ENCODE data around the gene GHR.

GHR gene

GRCh38 chr5:42461507-42461906 lies 38.3 kb downstream of the GHR start:
- in situ Hi-C loops (cut with MboI; ENCODE audit: low sequenced_read_pairs): no loop called here

GRCh38 chr5:42462083-42462482 lies 38.8 kb downstream of the GHR start:
- in situ Hi-C loops (cut with MboI; ENCODE audit: low sequenced_read_pairs): no loop called here

- in situ Hi-C loops (cut with MboI; ENCODE audit: low sequenced_read_pairs): no loop called here
Observed at GRCh38 chr5:42467572-42467971, 44.3 kb downstream of the GHR start.

GRCh38 chr5:42467981-42468524 lies 44.8 kb downstream of the GHR start:
- in situ Hi-C loops (cut with MboI; ENCODE audit: low sequenced_read_pairs): no loop called here

GRCh38 chr5:42483472-42484154 lies 60.4 kb downstream of the GHR start:
- in situ Hi-C loops (cut with MboI; ENCODE audit: low sequenced_read_pairs): no loop called here

- in situ Hi-C loops (cut with MboI; ENCODE audit: low sequenced_read_pairs): no loop called here
Observed at GRCh38 chr5:42487077-42487476, 63.8 kb downstream of the GHR start.

GRCh38 chr5:42487821-42488220 lies 64.6 kb downstream of the GHR start:
- in situ Hi-C loops (cut with MboI; ENCODE audit: low sequenced_read_pairs): no loop called here

- in situ Hi-C loops (cut with MboI; ENCODE audit: low sequenced_read_pairs): no loop called here
Observed at GRCh38 chr5:42490831-42491230, 67.6 kb downstream of the GHR start.

GRCh38 chr5:42491699-42492098 lies 68.5 kb downstream of the GHR start:
- in situ Hi-C loops (cut with MboI; ENCODE audit: low sequenced_read_pairs): no loop called here

- in situ Hi-C loops (cut with MboI; ENCODE audit: low sequenced_read_pairs): no loop called here
Observed at GRCh38 chr5:42492974-42493373, 69.7 kb downstream of the GHR start.

GRCh38 chr5:42494414-42494813 lies 71.2 kb downstream of the GHR start:
- in situ Hi-C loops (cut with MboI; ENCODE audit: low sequenced_read_pairs): no loop called here

- in situ Hi-C loops (cut with MboI; ENCODE audit: low sequenced_read_pairs): no loop called here
Observed at GRCh38 chr5:42495914-42496313, 72.7 kb downstream of the GHR start.

GRCh38 chr5:42496397-42497156 lies 73.3 kb downstream of the GHR start:
- in situ Hi-C loops (cut with MboI; ENCODE audit: low sequenced_read_pairs): no loop called here

- in situ Hi-C loops (cut with MboI; ENCODE audit: low sequenced_read_pairs): no loop called here
Observed at GRCh38 chr5:42498000-42498399, 74.8 kb downstream of the GHR start.

- in situ Hi-C loops (cut with MboI; ENCODE audit: low sequenced_read_pairs): no loop called here
Observed at GRCh38 chr5:42499016-42499415, 75.8 kb downstream of the GHR start.

GRCh38 chr5:42500003-42500599 lies 76.9 kb downstream of the GHR start:
- in situ Hi-C loops (cut with MboI; ENCODE audit: low sequenced_read_pairs): no loop called here

- in situ Hi-C loops (cut with MboI; ENCODE audit: low sequenced_read_pairs): no loop called here
Observed at GRCh38 chr5:42502613-42503470, 79.6 kb downstream of the GHR start.

GRCh38 chr5:42506662-42507061 lies 83.4 kb downstream of the GHR start:
- in situ Hi-C loops (cut with MboI; ENCODE audit: low sequenced_read_pairs): no loop called here

GRCh38 chr5:42507451-42508097 lies 84.3 kb downstream of the GHR start:
- in situ Hi-C loops (cut with MboI; ENCODE audit: low sequenced_read_pairs): no loop called here

GRCh38 chr5:42513246-42513645 lies 90.0 kb downstream of the GHR start:
- in situ Hi-C loops (cut with MboI; ENCODE audit: low sequenced_read_pairs): no loop called here

Data from HL-60/S4 (cell line).